ENCODE results near the gene HAGH.

The HAGH gene

DNA sequence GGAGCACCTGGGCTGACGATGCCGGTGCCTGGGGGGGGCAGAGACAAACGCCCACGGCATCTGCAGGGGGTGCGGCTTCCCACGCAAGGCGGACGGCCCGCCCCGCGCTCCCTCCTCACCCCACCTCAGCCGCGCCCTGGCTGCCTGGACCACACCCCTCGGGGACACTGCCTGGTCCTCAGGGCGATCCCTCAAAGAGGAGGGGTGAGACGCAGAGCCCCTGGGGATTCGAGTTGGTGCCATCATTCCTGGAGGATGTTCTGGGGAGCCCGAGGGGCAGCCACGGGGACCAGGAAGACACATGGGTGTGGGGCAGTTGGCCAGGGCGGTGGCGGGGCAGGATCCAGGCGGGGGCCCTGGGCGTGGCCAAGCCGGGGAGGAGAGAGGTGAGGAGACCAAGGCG lies 37.0 kb downstream of the HAGH start:
- Histone ChIP-seq H3K4me1 (ENCODE audit: control insufficient read depth, low read length) (no peaks in the 10 kb centered on the region), H3K9me2 (replicated peaks; ENCODE audit: control insufficient read depth, low read length) (no peaks in the 10 kb centered on the region), H3K27me3 (ENCODE audit: control insufficient read depth, low read length) (no peaks in the 10 kb centered on the region), H3K4me3 (ENCODE audit: low read length) (no peak overlapping the region), H3K36me3 (ENCODE audit: control insufficient read depth, low read length) (peaks cover 18% of the 10 kb centered on the region), H3K4me2 (ENCODE audit: low read length) (no peak overlapping the region), H3K27ac (ENCODE audit: low read depth, low read length) (no peak overlapping the region), H3K79me2 (ENCODE audit: control insufficient read depth, low read length) (peaks cover 33% of the 10 kb centered on the region), H3F3A (ENCODE audit: control insufficient read depth, insufficient read depth) (no peaks in the 10 kb centered on the region), H3K9me3 (ENCODE audit: control insufficient read depth, insufficient read depth, low read length) (no peaks in the 10 kb centered on the region), H4K20me1 (ENCODE audit: control insufficient read depth, insufficient read depth, low read depth, low read length) (no peaks in the 10 kb centered on the region)
- TF ChIP-seq EZH2phosphoT487 (IDR thresholded peaks at IDR 0.05; ENCODE audit: borderline replicate concordance, low read length) = no peak
- TF ChIP-seq, protein P1, sequence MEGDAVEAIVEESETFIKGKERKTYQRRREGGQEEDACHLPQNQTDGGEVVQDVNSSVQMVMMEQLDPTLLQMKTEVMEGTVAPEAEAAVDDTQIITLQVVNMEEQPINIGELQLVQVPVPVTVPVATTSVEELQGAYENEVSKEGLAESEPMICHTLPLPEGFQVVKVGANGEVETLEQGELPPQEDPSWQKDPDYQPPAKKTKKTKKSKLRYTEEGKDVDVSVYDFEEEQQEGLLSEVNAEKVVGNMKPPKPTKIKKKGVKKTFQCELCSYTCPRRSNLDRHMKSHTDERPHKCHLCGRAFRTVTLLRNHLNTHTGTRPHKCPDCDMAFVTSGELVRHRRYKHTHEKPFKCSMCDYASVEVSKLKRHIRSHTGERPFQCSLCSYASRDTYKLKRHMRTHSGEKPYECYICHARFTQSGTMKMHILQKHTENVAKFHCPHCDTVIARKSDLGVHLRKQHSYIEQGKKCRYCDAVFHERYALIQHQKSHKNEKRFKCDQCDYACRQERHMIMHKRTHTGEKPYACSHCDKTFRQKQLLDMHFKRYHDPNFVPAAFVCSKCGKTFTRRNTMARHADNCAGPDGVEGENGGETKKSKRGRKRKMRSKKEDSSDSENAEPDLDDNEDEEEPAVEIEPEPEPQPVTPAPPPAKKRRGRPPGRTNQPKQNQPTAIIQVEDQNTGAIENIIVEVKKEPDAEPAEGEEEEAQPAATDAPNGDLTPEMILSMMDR (IDR thresholded peaks at IDR 0.05; ENCODE audit: low read depth, low read length, poor library complexity, severe bottlenecking) = no peak

DNA sequence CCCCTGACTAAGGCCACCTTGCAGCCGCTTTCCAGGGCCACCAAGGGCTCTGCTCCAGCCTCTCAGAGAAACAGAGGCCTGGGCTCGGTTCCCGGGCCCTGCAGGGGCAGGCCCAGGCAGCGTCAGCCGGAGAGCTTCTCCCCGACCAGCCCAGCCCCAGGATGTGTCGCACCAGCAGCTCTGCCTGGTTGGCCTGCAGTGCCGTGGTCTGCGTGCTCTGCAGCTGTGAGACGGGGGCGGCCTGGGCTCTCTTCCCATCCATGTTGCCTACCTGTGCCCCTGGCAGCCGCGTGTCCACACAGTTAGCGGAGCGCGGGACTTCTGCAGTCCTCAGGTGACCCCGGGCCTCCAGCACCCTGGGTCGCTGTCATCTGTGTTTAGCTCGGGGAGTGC lies 37.9 kb downstream of the HAGH start:
- Histone ChIP-seq H3K4me1 (ENCODE audit: control insufficient read depth, low read length) (peaks cover 7% of the 10 kb centered on the region), H3K79me2 (ENCODE audit: control insufficient read depth, low read length) (peaks cover 42% of the 10 kb centered on the region), H3K4me3 (ENCODE audit: low read length) (no peak overlapping the region), H4K20me1 (ENCODE audit: control insufficient read depth, insufficient read depth, low read depth, low read length) (0 out of 2 replicates have a peak, but pooled peaks cover 5% of the 10 kb centered on the region), H3K27ac (ENCODE audit: low read depth, low read length) (no peak overlapping the region), H3K9me2 (replicated peaks; ENCODE audit: control insufficient read depth, low read length) (no peaks in the 10 kb centered on the region), H3K27me3 (ENCODE audit: control insufficient read depth, low read length) (no peaks in the 10 kb centered on the region), H3K9me3 (ENCODE audit: control insufficient read depth, insufficient read depth, low read length) (no peaks in the 10 kb centered on the region), H3K4me2 (ENCODE audit: low read length) (no peak overlapping the region), H3F3A (ENCODE audit: control insufficient read depth, insufficient read depth) (no peaks in the 10 kb centered on the region), H3K36me3 (ENCODE audit: control insufficient read depth, low read length) (peaks cover 22% of the 10 kb centered on the region)
- TF ChIP-seq, protein P1 (IDR thresholded peaks at IDR 0.05; ENCODE audit: low read depth, low read length, poor library complexity, severe bottlenecking) = no peak
- no peak for TF ChIP-seq EZH2phosphoT487 (IDR thresholded peaks at IDR 0.05; ENCODE audit: borderline replicate concordance, low read length)

DNA sequence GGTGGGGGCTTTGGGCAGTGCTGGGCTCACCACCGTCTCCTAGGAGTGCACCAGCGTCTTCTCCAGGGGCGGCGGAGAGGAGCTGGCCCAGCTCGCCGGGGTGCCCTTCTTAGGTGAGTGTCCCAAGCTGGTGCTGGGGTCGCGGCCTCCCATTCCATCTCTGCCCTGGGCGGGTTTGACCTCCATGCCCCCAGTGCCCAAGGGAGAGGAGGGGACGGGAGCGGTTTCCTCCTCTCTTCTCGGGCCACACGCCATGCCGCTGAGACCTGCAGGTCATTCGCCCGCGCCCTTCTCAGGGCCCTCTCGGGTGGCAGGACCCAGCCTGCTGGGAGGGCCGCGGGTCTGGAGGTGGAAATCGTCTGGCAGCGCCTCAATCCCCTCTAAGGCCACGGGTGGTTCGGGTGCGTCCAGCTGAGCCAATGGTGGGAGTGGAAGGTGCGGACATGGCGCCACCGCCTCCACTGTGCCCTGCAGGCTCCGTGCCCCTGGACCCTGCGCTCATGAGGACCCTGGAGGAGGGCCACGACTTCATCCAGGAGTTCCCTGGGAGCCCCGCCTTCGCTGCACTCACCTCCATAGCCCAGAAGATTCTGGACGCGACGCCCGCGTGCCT lies 38.4 kb downstream of the HAGH start:
- Histone ChIP-seq H3K36me3 (ENCODE audit: control insufficient read depth, low read length) (peaks cover 22% of the 10 kb centered on the region), H3F3A (ENCODE audit: control insufficient read depth, insufficient read depth) (no peaks in the 10 kb centered on the region), H3K4me3 (ENCODE audit: low read length) (no peak overlapping the region), H4K20me1 (ENCODE audit: control insufficient read depth, insufficient read depth, low read depth, low read length) (0 out of 2 replicates have a peak, but pooled peaks cover 5% of the 10 kb centered on the region), H3K27ac (ENCODE audit: low read depth, low read length) (no peak overlapping the region), H3K9me2 (replicated peaks; ENCODE audit: control insufficient read depth, low read length) (no peaks in the 10 kb centered on the region), H3K79me2 (ENCODE audit: control insufficient read depth, low read length) (peaks cover 47% of the 10 kb centered on the region), H3K4me1 (ENCODE audit: control insufficient read depth, low read length) (peaks cover 7% of the 10 kb centered on the region), H3K9me3 (ENCODE audit: control insufficient read depth, insufficient read depth, low read length) (no peaks in the 10 kb centered on the region), H3K27me3 (ENCODE audit: control insufficient read depth, low read length) (no peaks in the 10 kb centered on the region), H3K4me2 (ENCODE audit: low read length) (no peak overlapping the region)
- no peak for TF ChIP-seq EZH2phosphoT487 (IDR thresholded peaks at IDR 0.05; ENCODE audit: borderline replicate concordance, low read length)
- TF ChIP-seq, protein P1 (IDR thresholded peaks at IDR 0.05; ENCODE audit: low read depth, low read length, poor library complexity, severe bottlenecking) = no peak

Data from DOHH2 (cell line).